Parathyroid adenoma (tissue), 2 donors: ENCODE measurements around the gene PCK1.

Experiments used
- H2AFZ ChIP-seq: fragments of 300-600 bp; sonication (generic); one replicate; pipeline ENCODE4 v1.7.0; 2017; ENCODE audit warnings: antibody characterized with exemption, mild to moderate bottlenecking
- H3K27ac ChIP-seq: fragments of 300-600 bp; sonication (generic); one replicate; pipeline ENCODE4 v1.7.0; 2017
- H3K27me3 ChIP-seq: fragments of 300-600 bp; sonication (generic); one replicate; pipeline ENCODE4 v1.7.0; 2017; ENCODE audit warnings: low read length; ENCODE audit not compliant: control insufficient read depth, insufficient read depth
- H3K36me3 ChIP-seq: fragments of 300-600 bp; sonication (generic); one replicate; pipeline ENCODE4 v1.7.0; 2017; ENCODE audit warnings: low read length; ENCODE audit not compliant: control insufficient read depth, insufficient read depth
- H3K4me1 ChIP-seq: fragments of 300-600 bp; sonication (generic); one replicate; pipeline ENCODE4 v1.7.0; 2017; ENCODE audit warnings: control low read depth
- H3K4me2 ChIP-seq: fragments of 300-600 bp; sonication (generic); one replicate; pipeline ENCODE4 v1.7.0; 2017; ENCODE audit warnings: low read length
- H3K4me3 ChIP-seq: fragments of 300-600 bp; sonication (generic); one replicate; pipeline ENCODE4 v1.7.0; 2017; ENCODE audit warnings: low read depth, low read length
- H3K79me2 ChIP-seq: fragments of 300-600 bp; sonication (generic); one replicate; pipeline ENCODE4 v1.7.0; 2017; ENCODE audit warnings: control low read depth
- H3K9ac ChIP-seq: fragments of 300-600 bp; sonication (generic); one replicate; pipeline ENCODE4 v1.7.0; 2017; ENCODE audit warnings: mild to moderate bottlenecking
- H3K9me3 ChIP-seq: fragments of 300-600 bp; sonication (generic); one replicate; pipeline ENCODE4 v1.7.0; 2017; ENCODE audit warnings: low read length; ENCODE audit not compliant: control insufficient read depth
- CTCF ChIP-seq: fragments of 300-600 bp; sonication (generic); IDR thresholded peaks from one replicate; pipeline ENCODE4 v1.7.0; 2017; ENCODE audit warnings: antibody characterized with exemption, mild to moderate bottlenecking
- donor health status: primary hyperparathyroidism.

PCK1 gene

GRCh38 chr20:57586943-57587277 lies 26.0 kb downstream of the PCK1 start:
- no peaks in the 10 kb centered on the region for H3K79me2 ChIP-seq
- no peak overlapping the region for H3K9ac ChIP-seq
- no peaks in the 10 kb centered on the region for H3K4me1 ChIP-seq
- H3K27ac ChIP-seq = no peak overlapping the region
- H3K36me3 ChIP-seq = no peaks in the 10 kb centered on the region
- TF ChIP-seq CTCF = no peak
- no peak overlapping the region for H2AFZ ChIP-seq
- H3K4me2 ChIP-seq = no peak overlapping the region
- no peaks in the 10 kb centered on the region for H3K9me3 ChIP-seq
- no peaks in the 10 kb centered on the region for H3K27me3 ChIP-seq
- no peak overlapping the region for H3K4me3 ChIP-seq

- no peaks in the 10 kb centered on the region for H3K4me1 ChIP-seq
- TF ChIP-seq CTCF = no peak
- no peak overlapping the region for H3K4me2 ChIP-seq
- no peak overlapping the region for H3K9ac ChIP-seq
- no peaks in the 10 kb centered on the region for H3K27me3 ChIP-seq
- H3K79me2 ChIP-seq = no peaks in the 10 kb centered on the region
- no peak overlapping the region for H3K4me3 ChIP-seq
- no peak overlapping the region for H3K27ac ChIP-seq
- no peak overlapping the region for H2AFZ ChIP-seq
- H3K36me3 ChIP-seq = no peaks in the 10 kb centered on the region
- H3K9me3 ChIP-seq = no peaks in the 10 kb centered on the region
These were observed 26.5 kb downstream of the PCK1 start for GRCh38 chr20:57587278-57587988.

GRCh38 chr20:57587989-57588377 lies 27.1 kb downstream of the PCK1 start:
- H2AFZ ChIP-seq = no peak overlapping the region
- H3K9ac ChIP-seq = no peak overlapping the region
- no peak overlapping the region for H3K4me3 ChIP-seq
- H3K9me3 ChIP-seq = no peaks in the 10 kb centered on the region
- no peaks in the 10 kb centered on the region for H3K4me1 ChIP-seq
- no peak for TF ChIP-seq CTCF
- no peaks in the 10 kb centered on the region for H3K36me3 ChIP-seq
- H3K27ac ChIP-seq = no peak overlapping the region
- H3K27me3 ChIP-seq = no peaks in the 10 kb centered on the region
- H3K4me2 ChIP-seq = no peak overlapping the region
- H3K79me2 ChIP-seq = no peaks in the 10 kb centered on the region

GRCh38 chr20:57588596-57588995 lies 27.7 kb downstream of the PCK1 start:
- no peaks in the 10 kb centered on the region for H3K36me3 ChIP-seq
- no peak for TF ChIP-seq CTCF
- no peak overlapping the region for H2AFZ ChIP-seq
- no peaks in the 10 kb centered on the region for H3K79me2 ChIP-seq
- no peaks in the 10 kb centered on the region for H3K4me1 ChIP-seq
- no peak overlapping the region for H3K4me3 ChIP-seq
- H3K9ac ChIP-seq = no peak overlapping the region
- no peak overlapping the region for H3K27ac ChIP-seq
- H3K27me3 ChIP-seq = no peaks in the 10 kb centered on the region
- no peaks in the 10 kb centered on the region for H3K9me3 ChIP-seq
- H3K4me2 ChIP-seq = no peak overlapping the region

- Histone ChIP-seq H3K9ac (no peak overlapping the region), H3K27me3 (no peaks in the 10 kb centered on the region), H3K27ac (no peak overlapping the region), H3K4me1 (no peaks in the 10 kb centered on the region), H2AFZ (no peak overlapping the region), H3K4me3 (no peak overlapping the region), H3K79me2 (no peaks in the 10 kb centered on the region), H3K36me3 (no peaks in the 10 kb centered on the region), H3K4me2 (no peak overlapping the region), H3K9me3 (no peaks in the 10 kb centered on the region)
- TF ChIP-seq CTCF = no peak
These were observed 28.3 kb downstream of the PCK1 start for GRCh38 chr20:57589123-57589727.
